ENCODE measurements around the gene ZNF3.

ZNF3 gene

GRCh38 chr7:100122568-100122967, 41.0 kb upstream of the ZNF3 start:
- H3K4me1 ChIP-seq (ENCODE audit: control insufficient read depth in 2 of 2, insufficient read depth in 2 of 2, low read length in 2 of 2), result peaks cover 33 to 34% of the 10 kb centered on the region in 2 donors
- H3K27me3 ChIP-seq (ENCODE audit: control insufficient read depth in 2 of 2, insufficient read depth in 2 of 2, low read length in 2 of 2), result no peaks in the 10 kb centered on the region
- no peaks in the 10 kb centered on the region for H3K9me3 ChIP-seq (ENCODE audit: control insufficient read depth in 2 of 2, low read length in 2 of 2)
- H3K36me3 ChIP-seq (ENCODE audit: control insufficient read depth in 2 of 2, insufficient read depth in 2 of 2, low read length in 2 of 2), result no peaks in the 10 kb centered on the region
- H3K9ac ChIP-seq (ENCODE audit: low read depth in 1 of 2, low read length in 2 of 2), result no peak overlapping the region
- no peak overlapping the region for H3K27ac ChIP-seq (ENCODE audit: low read depth in 2 of 2, low read length in 2 of 2)
- H3K4me3 ChIP-seq (ENCODE audit: low read length in 2 of 2), result no peak overlapping the region

GRCh38 chr7:100122067-100122466, 40.5 kb upstream of the ZNF3 start:
- Histone ChIP-seq H3K4me3 (ENCODE audit: low read length in 2 of 2) (no peak overlapping the region), H3K27ac (ENCODE audit: low read depth in 2 of 2, low read length in 2 of 2) (no peak overlapping the region), H3K4me1 (ENCODE audit: control insufficient read depth in 2 of 2, insufficient read depth in 2 of 2, low read length in 2 of 2) (peaks cover 31 to 34% of the 10 kb centered on the region in 2 donors), H3K36me3 (ENCODE audit: control insufficient read depth in 2 of 2, insufficient read depth in 2 of 2, low read length in 2 of 2) (no peaks in the 10 kb centered on the region), H3K9ac (ENCODE audit: low read depth in 1 of 2, low read length in 2 of 2) (no peak overlapping the region), H3K27me3 (ENCODE audit: control insufficient read depth in 2 of 2, insufficient read depth in 2 of 2, low read length in 2 of 2) (no peaks in the 10 kb centered on the region), H3K9me3 (ENCODE audit: control insufficient read depth in 2 of 2, low read length in 2 of 2) (no peaks in the 10 kb centered on the region)

- Histone ChIP-seq H3K4me3 (ENCODE audit: low read length in 2 of 2) (peak overlapping the region in 1 of 2 donors; percentile 97), H3K36me3 (ENCODE audit: control insufficient read depth in 2 of 2, insufficient read depth in 2 of 2, low read length in 2 of 2) (no peaks in the 10 kb centered on the region), H3K9me3 (ENCODE audit: control insufficient read depth in 2 of 2, low read length in 2 of 2) (no peaks in the 10 kb centered on the region), H3K9ac (ENCODE audit: low read depth in 1 of 2, low read length in 2 of 2) (no peak overlapping the region), H3K27me3 (ENCODE audit: control insufficient read depth in 2 of 2, insufficient read depth in 2 of 2, low read length in 2 of 2) (no peaks in the 10 kb centered on the region), H3K27ac (ENCODE audit: low read depth in 2 of 2, low read length in 2 of 2) (peak overlapping the region in 1 of 2 donors; percentile 82), H3K4me1 (ENCODE audit: control insufficient read depth in 2 of 2, insufficient read depth in 2 of 2, low read length in 2 of 2) (peaks cover 28 to 32% of the 10 kb centered on the region in 2 donors)
Measured at GRCh38 chr7:100120733-100121036, 39.2 kb upstream of the ZNF3 start.

- no peaks in the 10 kb centered on the region for H3K36me3 ChIP-seq (ENCODE audit: control insufficient read depth in 2 of 2, insufficient read depth in 2 of 2, low read length in 2 of 2)
Measured at GRCh38 chr7:100119970-100120732, 38.6 kb upstream of the ZNF3 start.

GRCh38 chr7:100119072-100119969, 37.8 kb upstream of the ZNF3 start, which contains the start of the genes CNPY4 and TAF6:
Gene CNPY4 (plus strand): TSS chr7:100119634. CDS start chr7:100119745, 111 bp downstream.
Gene TAF6 (minus strand): TSS chr7:100119358. CDS start chr7:100114209, 5,149 bp downstream.
- H3K27ac ChIP-seq (ENCODE audit: low read depth in 2 of 2, low read length in 2 of 2), result peak within 1 kb of the TSS; percentile 49 to 82

More at GRCh38 chr7:100119970-100120732, 38.6 kb upstream of the ZNF3 start:
- Histone ChIP-seq H3K4me1 (ENCODE audit: control insufficient read depth in 2 of 2, insufficient read depth in 2 of 2, low read length in 2 of 2) (peaks cover 25 to 28% of the 10 kb centered on the region in 2 donors), H3K9me3 (ENCODE audit: control insufficient read depth in 2 of 2, low read length in 2 of 2) (no peaks in the 10 kb centered on the region), H3K27me3 (ENCODE audit: control insufficient read depth in 2 of 2, insufficient read depth in 2 of 2, low read length in 2 of 2) (no peaks in the 10 kb centered on the region), H3K4me3 (ENCODE audit: low read length in 2 of 2) (peak overlapping the region; percentile 72 to 97), H3K9ac (ENCODE audit: low read depth in 1 of 2, low read length in 2 of 2) (peak overlapping the region; percentile 63 to 68), H3K27ac (ENCODE audit: low read depth in 2 of 2, low read length in 2 of 2) (peak overlapping the region; percentile 49 to 82)

GRCh38 chr7:100118388-100119071, 37.0 kb upstream of the ZNF3 start:
- Histone ChIP-seq H3K4me3 (ENCODE audit: low read length in 2 of 2) (peak overlapping the region; percentile 72 to 97), H3K36me3 (ENCODE audit: control insufficient read depth in 2 of 2, insufficient read depth in 2 of 2, low read length in 2 of 2) (peaks cover 3 to 6% of the 10 kb centered on the region in 2 donors), H3K9ac (ENCODE audit: low read depth in 1 of 2, low read length in 2 of 2) (peak overlapping the region; percentile 68 to 89)

More at GRCh38 chr7:100119072-100119969, 37.8 kb upstream of the ZNF3 start, which contains the start of the genes CNPY4 and TAF6:
- Histone ChIP-seq H3K36me3 (ENCODE audit: control insufficient read depth in 2 of 2, insufficient read depth in 2 of 2, low read length in 2 of 2) (no peaks in the 10 kb centered on the region), H3K27me3 (ENCODE audit: control insufficient read depth in 2 of 2, insufficient read depth in 2 of 2, low read length in 2 of 2) (no peaks in the 10 kb centered on the region), H3K4me3 (ENCODE audit: low read length in 2 of 2) (peak within 1 kb of the TSS; percentile 72 to 97), H3K9ac (ENCODE audit: low read depth in 1 of 2, low read length in 2 of 2) (peak within 1 kb of the TSS; percentile 68 to 89), H3K4me1 (ENCODE audit: control insufficient read depth in 2 of 2, insufficient read depth in 2 of 2, low read length in 2 of 2) (peaks cover 17 to 20% of the 10 kb centered on the region in 2 donors), H3K9me3 (ENCODE audit: control insufficient read depth in 2 of 2, low read length in 2 of 2) (no peaks in the 10 kb centered on the region)

GRCh38 chr7:100115026-100115425, 33.5 kb upstream of the ZNF3 start:
- Histone ChIP-seq H3K27me3 (ENCODE audit: control insufficient read depth in 2 of 2, insufficient read depth in 2 of 2, low read length in 2 of 2) (no peaks in the 10 kb centered on the region), H3K9ac (ENCODE audit: low read depth in 1 of 2, low read length in 2 of 2) (no peak overlapping the region), H3K9me3 (ENCODE audit: control insufficient read depth in 2 of 2, low read length in 2 of 2) (no peaks in the 10 kb centered on the region), H3K4me3 (ENCODE audit: low read length in 2 of 2) (no peak overlapping the region), H3K27ac (ENCODE audit: low read depth in 2 of 2, low read length in 2 of 2) (no peak overlapping the region), H3K36me3 (ENCODE audit: control insufficient read depth in 2 of 2, insufficient read depth in 2 of 2, low read length in 2 of 2) (peaks cover 16 to 24% of the 10 kb centered on the region in 2 donors), H3K4me1 (ENCODE audit: control insufficient read depth in 2 of 2, insufficient read depth in 2 of 2, low read length in 2 of 2) (peaks cover 5% of the 10 kb centered on the region in 2 donors)

More at GRCh38 chr7:100118388-100119071, 37.0 kb upstream of the ZNF3 start:
- Histone ChIP-seq H3K4me1 (ENCODE audit: control insufficient read depth in 2 of 2, insufficient read depth in 2 of 2, low read length in 2 of 2) (peaks cover 13 to 16% of the 10 kb centered on the region in 2 donors), H3K27me3 (ENCODE audit: control insufficient read depth in 2 of 2, insufficient read depth in 2 of 2, low read length in 2 of 2) (no peaks in the 10 kb centered on the region), H3K27ac (ENCODE audit: low read depth in 2 of 2, low read length in 2 of 2) (peak overlapping the region in 1 of 2 donors; percentile 82), H3K9me3 (ENCODE audit: control insufficient read depth in 2 of 2, low read length in 2 of 2) (no peaks in the 10 kb centered on the region)

GRCh38 chr7:100111914-100112313, 30.4 kb upstream of the ZNF3 start:
- no peak overlapping the region for H3K4me3 ChIP-seq (ENCODE audit: low read length in 2 of 2)
- no peak overlapping the region for H3K27ac ChIP-seq (ENCODE audit: low read depth in 2 of 2, low read length in 2 of 2)
- no peaks in the 10 kb centered on the region for H3K9me3 ChIP-seq (ENCODE audit: control insufficient read depth in 2 of 2, low read length in 2 of 2)
- H3K27me3 ChIP-seq (ENCODE audit: control insufficient read depth in 2 of 2, insufficient read depth in 2 of 2, low read length in 2 of 2), result no peaks in the 10 kb centered on the region
- peaks cover 24 to 49% of the 10 kb centered on the region in 2 donors for H3K36me3 ChIP-seq (ENCODE audit: control insufficient read depth in 2 of 2, insufficient read depth in 2 of 2, low read length in 2 of 2)
- H3K9ac ChIP-seq (ENCODE audit: low read depth in 1 of 2, low read length in 2 of 2), result no peak overlapping the region
- no peaks in the 10 kb centered on the region for H3K4me1 ChIP-seq (ENCODE audit: control insufficient read depth in 2 of 2, insufficient read depth in 2 of 2, low read length in 2 of 2)

- no peak overlapping the region for H3K27ac ChIP-seq (ENCODE audit: low read depth in 2 of 2, low read length in 2 of 2)
- peaks cover 29 to 56% of the 10 kb centered on the region in 2 donors for H3K36me3 ChIP-seq (ENCODE audit: control insufficient read depth in 2 of 2, insufficient read depth in 2 of 2, low read length in 2 of 2)
- no peak overlapping the region for H3K4me3 ChIP-seq (ENCODE audit: low read length in 2 of 2)
- H3K4me1 ChIP-seq (ENCODE audit: control insufficient read depth in 2 of 2, insufficient read depth in 2 of 2, low read length in 2 of 2), result no peaks in the 10 kb centered on the region
- no peaks in the 10 kb centered on the region for H3K9me3 ChIP-seq (ENCODE audit: control insufficient read depth in 2 of 2, low read length in 2 of 2)
- no peaks in the 10 kb centered on the region for H3K27me3 ChIP-seq (ENCODE audit: control insufficient read depth in 2 of 2, insufficient read depth in 2 of 2, low read length in 2 of 2)
- H3K9ac ChIP-seq (ENCODE audit: low read depth in 1 of 2, low read length in 2 of 2), result no peak overlapping the region
Measured at GRCh38 chr7:100111156-100111555, 29.6 kb upstream of the ZNF3 start.
